Upper lobe of left lung (tissue), 4 donors: Measurements from ENCODE around the gene PANX1.

ENCODE experiments used
- CTCF ChIP-seq, 6 experiments: fragments of 450-650 bp in 4 of 6; fragments of 200-600 bp in 2 of 6; sonication (generic) in 2 of 6; IDR thresholded peaks; one replicate each; pipeline ENCODE4 v1.5.1; 2016 to 2019; ENCODE audit warnings: antibody characterized with exemption in 6 of 6
- POLR2A ChIP-seq, 4 donors: fragments of 450-650 bp; IDR thresholded peaks; one replicate each; pipeline ENCODE4 v1.5.1; 2016 to 2017; ENCODE audit warnings: antibody characterized with exemption in 4 of 4, mild to moderate bottlenecking in 2 of 4

- TF ChIP-seq CTCF (IDR thresholded peaks at IDR 0.05) (no peak), POLR2A (IDR thresholded peaks at IDR 0.05) (no peak)
These were observed 64.6 kb downstream of the PANX1 start for GRCh38 chr11:94193288-94193687.
